Subcutaneous adipose tissue (tissue), 4 donors: ENCODE data around the gene SEZ6L. TPM values are rescaled to one million over a fixed set of nuclear protein-coding genes. Genes with fewer than 3 reads are reported as not detected.

Source experiments
- total RNA-seq, 4 donors: library from RNA; depleted of rRNA; stranded (reverse); fragments of >200 nt; gene quantifications; one replicate each; pipeline ENCODE4 v1.1.0, GENCODE V29; 2016
- TF ChIP-seq, protein P1 (sequence below): fragments of 450-650 bp; IDR thresholded peaks from one replicate; pipeline ENCODE4 v1.5.1; 2016; ENCODE audit warnings: low read depth, mild to moderate bottlenecking, control low read depth, antibody characterized with exemption, moderate library complexity

The SEZ6L gene
- total RNA-seq, 4 donors from 2014 or later, result 0.17 to 0.44 (median 0.26) TPM

DNA sequence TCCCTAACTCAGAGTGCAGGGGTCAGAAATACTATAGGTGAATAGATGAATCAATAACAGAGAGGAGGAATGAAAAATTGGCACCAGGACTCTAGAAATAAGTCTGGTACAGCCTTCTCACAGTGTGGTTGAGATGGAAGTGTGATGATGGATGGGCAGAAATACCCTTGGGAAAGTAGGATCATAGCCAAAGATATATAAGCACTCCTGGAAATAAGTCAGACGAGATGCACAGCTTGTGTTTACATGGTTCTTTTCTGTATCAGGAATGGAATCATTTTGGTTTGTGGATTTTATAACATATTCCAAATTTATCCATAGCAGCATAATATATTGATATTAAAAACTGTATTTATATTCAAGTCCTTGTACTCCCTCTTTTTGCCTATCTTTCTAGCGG lies 33.5 kb upstream of the SEZ6L start:
- TF ChIP-seq, protein P1, sequence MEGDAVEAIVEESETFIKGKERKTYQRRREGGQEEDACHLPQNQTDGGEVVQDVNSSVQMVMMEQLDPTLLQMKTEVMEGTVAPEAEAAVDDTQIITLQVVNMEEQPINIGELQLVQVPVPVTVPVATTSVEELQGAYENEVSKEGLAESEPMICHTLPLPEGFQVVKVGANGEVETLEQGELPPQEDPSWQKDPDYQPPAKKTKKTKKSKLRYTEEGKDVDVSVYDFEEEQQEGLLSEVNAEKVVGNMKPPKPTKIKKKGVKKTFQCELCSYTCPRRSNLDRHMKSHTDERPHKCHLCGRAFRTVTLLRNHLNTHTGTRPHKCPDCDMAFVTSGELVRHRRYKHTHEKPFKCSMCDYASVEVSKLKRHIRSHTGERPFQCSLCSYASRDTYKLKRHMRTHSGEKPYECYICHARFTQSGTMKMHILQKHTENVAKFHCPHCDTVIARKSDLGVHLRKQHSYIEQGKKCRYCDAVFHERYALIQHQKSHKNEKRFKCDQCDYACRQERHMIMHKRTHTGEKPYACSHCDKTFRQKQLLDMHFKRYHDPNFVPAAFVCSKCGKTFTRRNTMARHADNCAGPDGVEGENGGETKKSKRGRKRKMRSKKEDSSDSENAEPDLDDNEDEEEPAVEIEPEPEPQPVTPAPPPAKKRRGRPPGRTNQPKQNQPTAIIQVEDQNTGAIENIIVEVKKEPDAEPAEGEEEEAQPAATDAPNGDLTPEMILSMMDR, result no peak

DNA sequence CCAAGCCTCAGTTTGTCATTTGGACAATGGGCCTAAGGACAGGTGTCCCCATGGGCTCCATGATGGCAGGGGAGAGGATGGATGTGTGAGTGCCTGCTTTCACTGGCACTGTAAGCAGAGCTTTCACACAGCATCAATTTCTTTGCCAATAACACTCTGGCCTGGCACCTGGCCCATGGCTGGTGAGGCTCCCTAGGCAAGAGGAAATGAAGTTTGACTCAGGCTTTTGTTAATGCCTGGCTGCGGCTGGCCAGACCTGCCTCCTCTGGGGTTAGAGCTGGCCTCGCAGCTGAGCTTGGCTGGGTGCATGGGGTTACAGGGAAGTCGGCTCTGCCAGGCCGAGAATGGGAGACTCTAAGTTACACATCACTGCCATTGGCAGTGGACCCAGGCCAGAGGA lies 30.0 kb upstream of the SEZ6L start:
- TF ChIP-seq, protein P1, result no peak

DNA sequence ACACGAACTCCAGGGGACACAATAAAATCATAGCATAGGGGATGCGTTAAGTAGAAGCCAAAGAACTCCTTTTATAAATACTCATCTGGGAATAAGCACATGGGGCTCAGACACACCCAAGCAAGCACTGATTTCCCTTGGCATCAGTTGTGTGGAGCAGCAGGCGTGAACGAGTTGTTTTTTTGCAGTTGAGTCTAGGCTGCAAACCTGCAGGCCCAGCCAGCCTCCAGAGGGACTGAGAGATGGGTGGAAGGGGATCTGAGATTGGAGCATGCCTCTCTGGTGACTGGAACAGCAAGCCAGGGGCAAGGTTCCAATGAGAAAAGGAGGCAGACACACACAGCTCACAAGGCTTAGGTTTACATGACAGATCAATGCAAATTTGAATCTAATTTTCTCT lies 27.4 kb upstream of the SEZ6L start:
- TF ChIP-seq, protein P1, result no peak

DNA sequence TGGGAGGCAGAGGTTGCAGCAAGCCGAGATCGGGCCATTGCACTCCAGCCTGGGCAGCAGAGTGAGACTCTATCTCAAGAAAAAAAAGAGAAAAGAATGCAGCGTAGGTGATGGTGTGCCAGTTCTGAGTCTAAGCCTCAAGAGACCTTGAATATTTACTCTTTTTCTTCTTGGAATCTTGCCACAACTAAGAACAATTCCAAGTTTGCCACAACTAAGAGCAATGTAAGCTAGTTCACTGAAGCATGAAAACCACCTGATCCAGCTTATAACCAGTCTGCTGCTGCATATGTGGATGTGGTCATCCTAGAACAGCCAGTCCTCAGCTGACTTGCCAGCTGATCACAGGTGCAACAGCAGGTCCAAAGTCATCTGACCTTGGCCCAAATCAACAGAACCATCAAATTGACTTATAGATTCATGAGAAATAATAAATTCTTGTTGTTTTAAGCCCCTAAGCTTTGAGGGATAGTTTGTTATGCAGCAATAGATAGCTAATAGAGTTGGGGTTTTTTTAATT lies 25.4 kb upstream of the SEZ6L start:
- TF ChIP-seq, protein P1, result no peak

DNA sequence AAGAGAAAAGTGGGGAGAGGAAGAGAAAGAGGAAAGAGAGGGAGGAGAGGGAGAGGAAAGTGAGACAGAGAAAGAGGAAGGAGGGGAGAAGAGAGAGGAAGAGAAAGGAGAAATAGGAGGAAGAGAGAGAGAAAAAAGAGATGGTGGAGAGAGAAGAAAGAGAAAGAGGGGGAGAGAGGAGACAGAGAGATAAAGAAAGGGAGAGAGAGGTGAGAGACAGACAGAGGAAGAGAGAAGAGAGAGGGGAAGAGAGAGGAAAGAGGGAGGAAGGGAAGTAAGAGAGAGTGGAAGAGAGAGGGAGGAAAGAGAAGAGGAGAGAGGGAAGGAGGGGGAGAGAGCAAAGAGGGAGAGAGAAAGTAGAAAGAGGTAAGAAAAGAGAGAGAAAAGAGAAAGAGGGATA lies 9.4 kb upstream of the SEZ6L start:
- TF ChIP-seq, protein P1, result no peak

DNA sequence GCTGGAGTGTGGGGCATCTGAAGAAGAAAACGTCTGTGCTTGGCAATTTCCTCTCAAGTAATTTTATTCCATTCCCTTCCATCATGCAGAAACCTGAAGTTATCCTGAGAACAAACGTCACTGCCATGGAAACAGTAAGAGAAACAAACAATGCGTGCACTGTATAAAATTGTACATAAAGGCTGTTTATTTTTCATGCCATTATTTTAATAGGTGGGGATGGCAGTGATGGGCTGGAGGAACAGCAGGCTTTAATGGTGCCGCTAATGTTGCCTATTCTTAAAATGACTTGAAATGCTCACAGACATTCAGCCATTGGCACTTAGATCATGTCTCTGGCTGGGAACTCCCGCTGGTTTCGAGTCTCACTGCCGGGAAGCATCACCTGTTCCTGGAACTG lies 7.5 kb upstream of the SEZ6L start:
- TF ChIP-seq, protein P1, result no peak

DNA sequence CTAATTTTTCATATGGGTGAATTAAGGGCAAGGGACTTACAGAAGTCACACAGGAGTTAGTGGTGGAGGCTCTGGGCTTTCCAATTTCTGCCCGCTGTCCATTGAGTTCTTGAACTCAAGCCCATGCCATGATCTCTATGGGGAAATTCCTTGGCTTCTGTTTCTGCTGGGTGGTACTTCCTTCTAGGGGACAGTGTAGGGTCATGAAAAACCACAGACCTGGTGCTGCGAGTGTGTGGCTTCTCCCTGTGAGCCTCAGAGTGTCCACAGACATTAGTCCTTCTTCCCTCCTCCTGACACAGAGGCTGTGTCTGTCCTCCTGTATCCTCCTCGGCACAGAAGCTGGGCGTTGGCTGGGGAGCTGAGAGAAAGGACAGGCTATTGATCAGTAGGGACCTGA lies 6.3 kb upstream of the SEZ6L start:
- TF ChIP-seq, protein P1, result no peak
